Measurements from ENCODE around the gene VIM. TPM values are rescaled to one million over a fixed set of nuclear protein-coding genes. Genes with fewer than 3 reads are reported as not detected.
A peak's percentile ranks its signal among the peaks of the same experiment; 100 is the strongest.

VIM gene
- total RNA-seq, 1 donor from 2014 or later = 6,235 TPM

DNA sequence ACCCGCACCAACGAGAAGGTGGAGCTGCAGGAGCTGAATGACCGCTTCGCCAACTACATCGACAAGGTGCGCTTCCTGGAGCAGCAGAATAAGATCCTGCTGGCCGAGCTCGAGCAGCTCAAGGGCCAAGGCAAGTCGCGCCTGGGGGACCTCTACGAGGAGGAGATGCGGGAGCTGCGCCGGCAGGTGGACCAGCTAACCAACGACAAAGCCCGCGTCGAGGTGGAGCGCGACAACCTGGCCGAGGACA is 1.6 kb downstream of the VIM start:
- H3K9me3 Mint-ChIP-seq (ENCODE audit: unreplicated experiment) = no peaks in the 10 kb centered on the region
- peak overlapping the region; percentile 99 for H3K4me3 Mint-ChIP-seq (ENCODE audit: unreplicated experiment)
- H3K4me1 Mint-ChIP-seq (ENCODE audit: unreplicated experiment) = peaks cover 39% of the 10 kb centered on the region
- TF ChIP-seq, protein P1, sequence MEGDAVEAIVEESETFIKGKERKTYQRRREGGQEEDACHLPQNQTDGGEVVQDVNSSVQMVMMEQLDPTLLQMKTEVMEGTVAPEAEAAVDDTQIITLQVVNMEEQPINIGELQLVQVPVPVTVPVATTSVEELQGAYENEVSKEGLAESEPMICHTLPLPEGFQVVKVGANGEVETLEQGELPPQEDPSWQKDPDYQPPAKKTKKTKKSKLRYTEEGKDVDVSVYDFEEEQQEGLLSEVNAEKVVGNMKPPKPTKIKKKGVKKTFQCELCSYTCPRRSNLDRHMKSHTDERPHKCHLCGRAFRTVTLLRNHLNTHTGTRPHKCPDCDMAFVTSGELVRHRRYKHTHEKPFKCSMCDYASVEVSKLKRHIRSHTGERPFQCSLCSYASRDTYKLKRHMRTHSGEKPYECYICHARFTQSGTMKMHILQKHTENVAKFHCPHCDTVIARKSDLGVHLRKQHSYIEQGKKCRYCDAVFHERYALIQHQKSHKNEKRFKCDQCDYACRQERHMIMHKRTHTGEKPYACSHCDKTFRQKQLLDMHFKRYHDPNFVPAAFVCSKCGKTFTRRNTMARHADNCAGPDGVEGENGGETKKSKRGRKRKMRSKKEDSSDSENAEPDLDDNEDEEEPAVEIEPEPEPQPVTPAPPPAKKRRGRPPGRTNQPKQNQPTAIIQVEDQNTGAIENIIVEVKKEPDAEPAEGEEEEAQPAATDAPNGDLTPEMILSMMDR (IDR thresholded peaks at IDR 0.05; ENCODE audit: unreplicated experiment) = no peak
- peak overlapping the region; percentile 77 for H3K27ac Mint-ChIP-seq (ENCODE audit: unreplicated experiment)
- peak; percentile 38 for DNase-seq (ENCODE audit: low spot score)
- H3K27me3 Mint-ChIP-seq (ENCODE audit: unreplicated experiment) = peaks cover 33% of the 10 kb centered on the region
- H3K36me3 Mint-ChIP-seq (ENCODE audit: low read depth, unreplicated experiment) = peaks cover 48% of the 10 kb centered on the region

DNA sequence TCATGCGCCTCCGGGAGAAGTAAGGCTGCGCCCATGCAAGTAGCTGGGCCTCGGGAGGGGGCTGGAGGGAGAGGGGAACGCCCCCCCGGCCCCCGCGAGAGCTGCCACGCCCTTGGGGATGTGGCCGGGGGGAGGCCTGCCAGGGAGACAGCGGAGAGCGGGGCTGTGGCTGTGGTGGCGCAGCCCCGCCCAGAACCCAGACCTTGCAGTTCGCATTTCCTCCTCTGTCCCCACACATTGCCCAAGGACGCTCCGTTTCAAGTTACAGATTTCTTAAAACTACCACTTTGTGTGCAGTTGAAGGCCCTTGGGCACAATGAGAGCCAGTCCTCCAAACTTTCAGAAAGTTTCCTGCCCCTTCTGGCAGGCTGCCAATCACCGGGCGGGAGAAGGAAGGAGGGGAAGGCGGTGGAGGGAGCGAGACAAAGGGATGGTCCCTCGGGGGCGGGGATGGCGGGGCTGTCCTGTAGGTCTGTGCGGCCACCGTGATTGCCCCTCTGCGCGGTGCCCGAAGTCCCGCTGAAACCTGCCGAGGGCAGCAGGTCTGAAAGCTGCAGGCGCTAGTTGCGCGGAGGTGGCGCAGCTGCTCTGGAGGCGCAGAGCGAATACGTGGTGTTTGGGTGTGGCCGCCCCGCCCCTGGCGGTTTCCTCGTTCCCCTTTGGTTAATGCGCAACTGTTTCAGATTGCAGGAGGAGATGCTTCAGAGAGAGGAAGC is 2.1 kb downstream of the VIM start:
- peaks cover 36% of the 10 kb centered on the region for H3K27me3 Mint-ChIP-seq (ENCODE audit: unreplicated experiment)

DNA sequence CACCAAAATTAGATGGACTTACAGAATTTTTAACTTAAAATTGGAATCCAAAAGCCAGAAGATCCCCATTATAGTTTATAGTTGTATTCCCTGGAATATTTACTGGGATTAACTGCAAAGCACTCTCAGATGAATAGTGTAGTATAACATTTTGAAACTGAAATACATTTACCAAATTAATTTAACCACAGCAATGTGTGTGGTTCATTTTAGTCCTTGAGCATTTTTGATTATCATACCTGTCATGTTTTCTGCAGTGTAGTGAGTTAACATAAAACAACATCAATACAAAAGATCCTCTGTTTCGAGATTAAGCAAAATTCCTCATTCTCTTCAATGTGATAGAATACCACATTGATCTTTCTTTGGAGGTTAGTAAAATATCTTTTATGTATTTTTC is 3.7 kb downstream of the VIM start:
- peaks cover 39% of the 10 kb centered on the region for H3K27me3 Mint-ChIP-seq (ENCODE audit: unreplicated experiment)
- peaks cover 65% of the 10 kb centered on the region for H3K36me3 Mint-ChIP-seq (ENCODE audit: low read depth, unreplicated experiment)
- H3K4me1 Mint-ChIP-seq (ENCODE audit: unreplicated experiment) = peaks cover 32% of the 10 kb centered on the region
- no peaks in the 10 kb centered on the region for H3K9me3 Mint-ChIP-seq (ENCODE audit: unreplicated experiment)
- peak overlapping the region; percentile 99 for H3K4me3 Mint-ChIP-seq (ENCODE audit: unreplicated experiment)
- no peak for DNase-seq (ENCODE audit: low spot score)
- peak overlapping the region; percentile 42 for H3K27ac Mint-ChIP-seq (ENCODE audit: unreplicated experiment)
- TF ChIP-seq, protein P1 (IDR thresholded peaks at IDR 0.05; ENCODE audit: unreplicated experiment) = no peak

More for the DNA sequence above, 2.1 kb downstream of the VIM start:
- peak overlapping the region; percentile 92 for H3K27ac Mint-ChIP-seq (ENCODE audit: unreplicated experiment)
- H3K4me1 Mint-ChIP-seq (ENCODE audit: unreplicated experiment) = peaks cover 37% of the 10 kb centered on the region
- TF ChIP-seq, protein P1 (IDR thresholded peaks at IDR 0.05; ENCODE audit: unreplicated experiment) = no peak
- peak overlapping the region; percentile 99 for H3K4me3 Mint-ChIP-seq (ENCODE audit: unreplicated experiment)
- peaks cover 53% of the 10 kb centered on the region for H3K36me3 Mint-ChIP-seq (ENCODE audit: low read depth, unreplicated experiment)
- DNase-seq (ENCODE audit: low spot score) = peak; percentile 52
- H3K9me3 Mint-ChIP-seq (ENCODE audit: unreplicated experiment) = no peaks in the 10 kb centered on the region

DNA sequence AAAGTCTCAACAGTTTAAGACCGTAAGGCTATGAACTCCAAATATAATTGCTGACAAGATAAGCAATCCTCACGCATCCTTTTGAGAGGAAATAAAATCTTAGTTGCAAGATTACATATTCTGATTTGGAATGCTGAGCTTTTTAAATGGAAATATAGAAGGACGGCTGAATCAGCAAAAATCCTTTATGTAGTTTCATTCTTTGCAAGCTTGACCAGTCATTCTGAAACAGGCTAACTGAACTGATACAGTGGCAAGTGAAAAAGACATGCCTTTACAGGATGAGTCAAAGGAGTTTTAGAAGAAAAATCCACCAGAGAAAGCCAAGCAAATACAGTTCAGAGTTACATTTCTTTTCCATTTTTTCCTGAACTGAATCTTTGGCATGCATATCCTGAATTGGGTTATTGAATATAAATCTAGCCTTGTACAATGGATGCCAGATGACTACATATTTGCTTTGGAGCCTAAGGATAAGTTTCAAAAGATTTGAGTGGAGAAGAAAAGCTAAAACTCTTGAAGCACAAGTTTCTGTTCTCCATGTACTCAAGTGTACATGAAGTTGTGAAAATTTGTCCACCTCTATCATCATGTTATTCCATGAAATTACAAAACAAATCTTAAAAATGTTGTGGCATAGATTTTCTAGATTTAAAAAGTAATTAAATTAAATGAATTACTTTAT is 4.4 kb downstream of the VIM start:
- H3K4me1 Mint-ChIP-seq (ENCODE audit: unreplicated experiment) = peaks cover 25% of the 10 kb centered on the region
- peak overlapping the region; percentile 42 for H3K27ac Mint-ChIP-seq (ENCODE audit: unreplicated experiment)
- H3K4me3 Mint-ChIP-seq (ENCODE audit: unreplicated experiment) = peak overlapping the region; percentile 99
- peaks cover 38% of the 10 kb centered on the region for H3K27me3 Mint-ChIP-seq (ENCODE audit: unreplicated experiment)
- TF ChIP-seq, protein P1 (IDR thresholded peaks at IDR 0.05; ENCODE audit: unreplicated experiment) = no peak
- no peaks in the 10 kb centered on the region for H3K9me3 Mint-ChIP-seq (ENCODE audit: unreplicated experiment)
- no peak for DNase-seq (ENCODE audit: low spot score)
- H3K36me3 Mint-ChIP-seq (ENCODE audit: low read depth, unreplicated experiment) = peaks cover 66% of the 10 kb centered on the region
